Activated naive CD8-positive, alpha-beta T cell (primary cell): ENCODE measurements around the gene TGM5.

Experiments
- H3K27ac Mint-ChIP-seq: one replicate; pipeline ENCODE4 v1.8.0; 2021; ENCODE audit warnings: mixed read lengths
- H3K27me3 Mint-ChIP-seq: one replicate; pipeline ENCODE4 v1.8.0; 2021; ENCODE audit warnings: mixed read lengths
- H3K36me3 Mint-ChIP-seq: one replicate; pipeline ENCODE4 v1.8.0; 2021; ENCODE audit warnings: mixed read lengths
- H3K4me1 Mint-ChIP-seq: one replicate; pipeline ENCODE4 v1.8.0; 2021; ENCODE audit warnings: low read depth, mixed read lengths
- H3K4me3 Mint-ChIP-seq: one replicate; pipeline ENCODE4 v1.8.0; 2021; ENCODE audit warnings: mild to moderate bottlenecking, mixed read lengths
- H3K9me3 Mint-ChIP-seq: one replicate; pipeline ENCODE4 v1.8.0; 2021; ENCODE audit warnings: low read depth, mixed read lengths

Gene TGM5

DNA sequence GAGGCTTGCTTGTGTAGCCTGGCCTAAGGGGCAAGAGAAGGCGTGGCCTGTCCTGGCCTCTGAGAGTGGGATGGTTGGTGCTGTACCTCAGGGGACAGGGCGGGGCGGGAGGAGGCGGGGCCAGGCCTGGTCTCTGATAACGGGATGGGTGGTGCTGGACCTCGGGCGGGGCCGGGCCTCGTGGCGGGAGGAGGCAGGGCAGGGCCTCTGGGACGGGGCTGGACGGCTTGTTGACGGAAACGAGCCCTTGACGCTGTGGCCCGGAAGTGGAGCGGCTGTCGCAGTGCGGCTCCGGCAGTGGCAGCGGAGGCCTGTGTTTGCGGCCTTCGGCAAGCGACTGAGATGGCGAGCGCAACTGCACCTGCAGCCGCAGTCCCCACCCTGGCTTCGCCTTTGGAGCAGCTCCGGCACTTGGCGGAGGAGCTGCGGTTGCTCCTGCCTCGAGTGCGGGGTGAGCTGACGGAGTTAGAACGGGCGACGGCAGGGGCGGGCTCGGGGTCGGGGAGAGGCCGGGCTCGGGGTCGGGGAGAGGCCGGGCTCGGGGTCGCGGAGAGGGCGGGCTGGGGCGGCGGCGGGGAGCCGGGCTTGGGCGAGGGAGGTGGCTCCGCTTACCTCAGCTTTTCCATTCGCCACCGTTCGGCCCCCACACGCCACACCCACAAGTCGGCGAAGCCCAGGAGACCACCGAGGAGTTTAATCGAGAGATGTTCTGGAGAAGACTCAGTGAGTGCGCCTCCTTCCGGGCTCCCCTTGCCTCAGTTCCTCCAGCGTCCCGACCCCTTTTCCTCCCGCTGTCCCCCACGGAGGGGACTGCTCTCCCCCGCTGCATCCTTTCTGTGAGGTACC, 81.3 kb downstream of the TGM5 start, which contains the start of gene CCNDBP1:
Gene CCNDBP1, plus strand, starts transcription at position 247 of the 846 bp plus-strand sequence. Its CDS starts 96 bp downstream, at position 343.
- H3K9me3 Mint-ChIP-seq: no peaks in the 10 kb centered on the region
- peaks cover 5% of the 10 kb centered on the region for H3K36me3 Mint-ChIP-seq
- H3K4me3 Mint-ChIP-seq: peak within 1 kb of the TSS; percentile 94
- no peaks in the 10 kb centered on the region for H3K27me3 Mint-ChIP-seq
- H3K27ac Mint-ChIP-seq: peak within 1 kb of the TSS; percentile 92
- H3K4me1 Mint-ChIP-seq: peaks cover 30% of the 10 kb centered on the region

DNA sequence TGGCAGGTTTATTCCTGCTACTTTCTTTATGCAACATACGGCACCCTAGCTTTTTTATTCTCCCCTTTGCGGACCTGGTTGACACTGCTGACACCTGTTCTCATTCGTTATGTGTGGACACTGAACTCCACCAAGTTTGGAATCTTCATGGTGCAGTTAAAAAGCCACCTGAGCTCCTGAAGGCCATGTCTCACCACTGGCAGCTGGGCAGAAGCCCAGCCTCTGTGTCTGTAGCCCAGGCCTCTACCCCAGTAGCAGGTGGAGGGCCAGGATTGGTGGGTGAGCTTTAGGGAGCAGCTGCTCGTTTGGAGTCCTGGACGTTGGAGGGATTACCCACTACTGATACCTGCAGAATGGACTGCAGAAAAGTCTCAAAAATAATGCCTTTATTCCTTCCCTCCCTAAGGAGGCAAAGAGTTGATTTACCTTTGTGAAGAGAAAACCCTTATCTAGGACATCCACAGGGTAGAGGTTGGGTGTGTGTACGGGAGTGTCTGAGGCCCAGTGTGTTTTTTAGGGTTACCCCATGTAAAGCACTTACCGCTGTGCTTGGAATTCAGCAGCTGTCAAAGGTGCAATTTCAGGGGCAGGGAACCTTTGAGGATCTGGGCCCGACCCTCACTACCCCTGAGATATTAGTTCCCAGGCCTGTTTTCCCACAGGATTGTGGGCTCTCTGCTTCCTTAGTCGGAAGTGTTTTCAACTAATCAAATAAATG, 82.2 kb downstream of the TGM5 start:
- H3K4me1 Mint-ChIP-seq: peaks cover 29% of the 10 kb centered on the region
- no peaks in the 10 kb centered on the region for H3K27me3 Mint-ChIP-seq
- H3K4me3 Mint-ChIP-seq: peak overlapping the region; percentile 94
- H3K27ac Mint-ChIP-seq: peak overlapping the region; percentile 89
- no peaks in the 10 kb centered on the region for H3K9me3 Mint-ChIP-seq
- peaks cover 4% of the 10 kb centered on the region for H3K36me3 Mint-ChIP-seq

DNA sequence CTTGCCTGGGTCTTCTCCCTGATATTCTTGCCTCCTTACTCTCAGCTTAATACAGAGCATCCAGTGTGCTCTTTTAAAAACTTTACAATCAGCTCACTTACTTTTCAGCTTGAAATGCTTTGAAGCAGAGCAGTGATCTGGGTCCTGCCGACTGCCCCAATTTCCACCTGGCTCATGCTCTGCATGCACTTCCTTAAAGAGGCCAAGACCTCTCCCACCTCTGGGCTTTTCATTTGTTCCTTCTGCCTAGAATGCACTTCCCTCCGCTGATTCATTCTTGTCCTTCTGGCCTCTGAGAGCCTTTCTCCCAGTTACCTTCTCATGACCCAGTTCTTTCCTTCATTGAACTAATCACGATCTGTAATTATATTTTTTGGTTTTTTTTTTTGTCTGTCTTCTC, 83.5 kb downstream of the TGM5 start:
- H3K27ac Mint-ChIP-seq: peak overlapping the region; percentile 56
- no peaks in the 10 kb centered on the region for H3K27me3 Mint-ChIP-seq
- no peaks in the 10 kb centered on the region for H3K9me3 Mint-ChIP-seq
- H3K4me3 Mint-ChIP-seq: no peak overlapping the region
- peaks cover 21% of the 10 kb centered on the region for H3K4me1 Mint-ChIP-seq
- no peaks in the 10 kb centered on the region for H3K36me3 Mint-ChIP-seq
